GM10266 (cell line): ENCODE results near the gene RAB6B.

Experiments used
- DNase-seq: peaks from one replicate; pipeline ENCODE4 v3.0.0; 2012; ENCODE audit errors: extremely low spot score
- TF ChIP-seq, protein P1 (sequence below): IDR thresholded peaks from 2 replicates; pipeline ENCODE4 v1.5.1; 2012; ENCODE audit warnings: mild to moderate bottlenecking, low read depth; ENCODE audit not compliant: control insufficient read depth, insufficient read depth; ENCODE audit errors: missing control alignments

Gene RAB6B

GRCh38 chr3:133868186-133868585, 27.5 kb downstream of the RAB6B start:
- TF ChIP-seq, protein P1, sequence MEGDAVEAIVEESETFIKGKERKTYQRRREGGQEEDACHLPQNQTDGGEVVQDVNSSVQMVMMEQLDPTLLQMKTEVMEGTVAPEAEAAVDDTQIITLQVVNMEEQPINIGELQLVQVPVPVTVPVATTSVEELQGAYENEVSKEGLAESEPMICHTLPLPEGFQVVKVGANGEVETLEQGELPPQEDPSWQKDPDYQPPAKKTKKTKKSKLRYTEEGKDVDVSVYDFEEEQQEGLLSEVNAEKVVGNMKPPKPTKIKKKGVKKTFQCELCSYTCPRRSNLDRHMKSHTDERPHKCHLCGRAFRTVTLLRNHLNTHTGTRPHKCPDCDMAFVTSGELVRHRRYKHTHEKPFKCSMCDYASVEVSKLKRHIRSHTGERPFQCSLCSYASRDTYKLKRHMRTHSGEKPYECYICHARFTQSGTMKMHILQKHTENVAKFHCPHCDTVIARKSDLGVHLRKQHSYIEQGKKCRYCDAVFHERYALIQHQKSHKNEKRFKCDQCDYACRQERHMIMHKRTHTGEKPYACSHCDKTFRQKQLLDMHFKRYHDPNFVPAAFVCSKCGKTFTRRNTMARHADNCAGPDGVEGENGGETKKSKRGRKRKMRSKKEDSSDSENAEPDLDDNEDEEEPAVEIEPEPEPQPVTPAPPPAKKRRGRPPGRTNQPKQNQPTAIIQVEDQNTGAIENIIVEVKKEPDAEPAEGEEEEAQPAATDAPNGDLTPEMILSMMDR: no peak
- no peak for DNase-seq

GRCh38 chr3:133866141-133866540, 29.5 kb downstream of the RAB6B start:
- TF ChIP-seq, protein P1: no peak
- DNase-seq: no peak

DNA sequence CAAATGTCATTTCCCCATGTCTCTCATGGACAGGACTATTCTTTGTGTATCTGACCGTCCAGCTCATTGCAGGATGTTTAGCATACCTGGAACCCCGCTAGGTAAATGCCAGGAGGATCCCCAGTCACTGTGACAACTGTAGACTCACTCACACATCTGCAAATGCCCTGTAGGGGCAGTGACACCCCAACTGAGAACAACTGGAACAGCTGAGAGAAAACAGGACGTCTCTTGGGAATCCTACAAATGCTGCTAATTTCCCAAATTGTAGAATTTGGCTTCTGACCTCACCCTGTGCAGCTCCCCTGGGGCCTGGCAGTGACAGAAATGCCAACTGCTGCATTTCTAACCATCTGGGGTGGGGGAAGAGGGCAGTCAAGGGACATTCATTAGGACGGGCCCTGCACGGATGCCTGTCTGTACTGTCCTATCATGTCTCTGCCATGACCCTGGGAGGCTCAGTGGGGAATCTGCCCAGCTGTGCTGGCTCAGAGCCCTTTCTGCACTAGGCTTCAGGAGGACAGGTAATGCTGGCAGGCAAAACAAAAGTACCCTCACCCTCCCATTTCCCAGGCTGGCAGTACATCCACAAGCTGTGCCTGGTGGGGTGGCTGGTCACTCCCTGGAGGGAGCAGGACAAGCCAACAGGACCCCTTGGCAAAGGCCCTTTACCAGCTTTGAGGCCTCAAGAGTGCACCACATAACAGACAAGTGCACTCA, 30.4 kb downstream of the RAB6B start:
- TF ChIP-seq, protein P1: no peak
- DNase-seq: no peak

DNA sequence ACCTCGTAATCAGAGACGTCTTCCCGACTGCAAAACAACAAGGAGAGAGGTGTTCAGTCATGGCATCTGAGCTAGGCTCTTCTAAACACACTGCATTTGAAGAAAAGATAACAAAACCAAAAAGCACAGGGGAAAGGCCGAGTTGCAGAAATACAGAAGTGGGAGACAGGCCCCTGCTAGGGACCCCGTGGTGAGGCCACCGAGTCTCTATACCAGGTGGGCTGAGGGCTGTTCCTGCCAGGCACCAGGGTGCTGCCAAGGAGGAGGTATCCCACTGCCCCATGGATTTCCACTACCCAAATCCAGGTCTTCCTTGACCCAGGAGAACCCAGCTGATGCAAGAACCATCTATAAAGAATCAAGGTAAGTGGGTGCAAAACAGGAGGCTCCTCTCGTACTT, 31.1 kb downstream of the RAB6B start:
- TF ChIP-seq, protein P1: no peak
- DNase-seq: no peak

GRCh38 chr3:133863911-133864310, 31.8 kb downstream of the RAB6B start:
- TF ChIP-seq, protein P1: no peak
- DNase-seq: no peak

DNA sequence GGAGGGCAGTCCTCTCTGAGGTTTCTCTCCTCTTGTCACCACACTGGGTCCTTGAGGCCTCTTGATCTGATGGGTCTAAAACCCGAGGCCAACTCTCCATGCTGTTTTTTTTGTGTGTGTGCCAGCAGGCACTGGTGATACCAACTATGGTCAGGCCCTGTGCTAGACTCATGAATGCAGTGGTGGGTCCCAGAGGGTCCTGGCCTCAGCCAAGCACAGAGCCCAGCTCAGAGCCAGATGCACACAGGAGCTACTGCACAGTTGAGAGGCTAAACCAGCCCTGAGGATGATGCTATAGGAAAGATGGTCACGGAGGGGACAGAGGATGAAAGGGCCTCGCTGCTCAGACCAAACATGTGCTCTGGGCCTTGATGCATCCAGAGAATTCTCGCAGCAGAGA, 33.5 kb downstream of the RAB6B start:
- DNase-seq: no peak
- TF ChIP-seq, protein P1: no peak

DNA sequence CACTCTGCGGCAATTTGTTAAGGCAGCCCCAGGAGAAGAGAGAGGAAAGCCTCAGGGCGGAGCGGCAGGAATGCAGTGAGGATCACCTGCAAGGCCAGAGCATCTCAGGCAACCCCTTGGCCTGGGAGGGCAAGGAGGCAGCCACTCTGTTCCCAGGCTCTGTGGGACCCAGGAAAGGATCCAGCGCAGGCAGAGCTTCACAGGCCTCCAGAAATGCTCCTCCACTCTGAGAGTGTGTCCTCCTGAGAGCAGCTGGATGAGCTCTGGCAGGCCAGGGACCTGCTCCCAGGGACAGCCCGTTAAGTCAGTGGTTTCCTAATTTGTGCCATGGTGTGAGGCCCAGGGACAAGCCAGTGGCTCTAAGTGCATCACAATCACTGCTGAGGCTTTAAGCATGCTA, 35.2 kb downstream of the RAB6B start:
- TF ChIP-seq, protein P1: no peak
- DNase-seq: no peak
